Gastrocnemius medialis (tissue), 4 donors: ENCODE results near the gene ERC2. TPM values are rescaled to one million over a fixed set of nuclear protein-coding genes. Genes with fewer than 3 reads are reported as not detected.

Source experiments
- ATAC-seq, 2 donors: fragments of 150-250 bp; one replicate each; pipeline ENCODE4 v1.9.1; 2016
- DNase-seq, 2 donors: peaks; one replicate each; pipeline ENCODE4 v3.0.0-alpha.2; 2019
- H3K27ac ChIP-seq, 4 donors: fragments of 200-600 bp; sonication (generic); 1 replicate in 1 of 4; 2 replicates in 3 of 4; pipeline ENCODE4 v1.5.1; 2016 to 2018; ENCODE audit warnings: mild to moderate bottlenecking in 2 of 4, moderate library complexity in 1 of 4
- H3K27me3 ChIP-seq, 3 donors: fragments of 200-600 bp; sonication (generic) in 2 of 3; 1 replicate in 1 of 3; 2 replicates in 2 of 3; pipeline versions ENCODE4 v1.5.1 to v1.6.0; 2016 to 2019; ENCODE audit warnings: mild to moderate bottlenecking in 1 of 3, moderate library complexity in 1 of 3
- H3K36me3 ChIP-seq, 2 donors: fragments of 200-600 bp; sonication (generic) in 1 of 2; one replicate each; pipeline ENCODE4 v1.5.1; 2017 to 2018
- H3K4me1 ChIP-seq, 2 donors: fragments of 200-600 bp; sonication (generic) in 1 of 2; one replicate each; pipeline ENCODE4 v1.5.1; 2016 to 2017; ENCODE audit warnings: mild to moderate bottlenecking in 2 of 2
- H3K4me3 ChIP-seq, 4 donors: fragments of 200-600 bp; sonication (generic) in 3 of 4; 1 replicate in 1 of 4; 2 replicates in 3 of 4; pipeline ENCODE4 v1.5.1; 2016 to 2019; ENCODE audit warnings: mild to moderate bottlenecking in 2 of 4
- H3K9me3 ChIP-seq, 3 donors: fragments of 200-600 bp; sonication (generic) in 2 of 3; 1 replicate in 1 of 3; 2 replicates in 2 of 3; pipeline ENCODE4 v1.5.1; 2016 to 2019
- CTCF ChIP-seq, 5 experiments: fragments of 450-650 bp in 3 of 5; fragments of 200-600 bp in 2 of 5; sonication (generic) in 2 of 5; IDR thresholded peaks in 4 of 5; conservative IDR thresholded peaks in 1 of 5; 1 replicate in 4 of 5; 2 replicates in 1 of 5; pipeline ENCODE4 v1.5.1; 2016 to 2019; ENCODE audit warnings: antibody characterized with exemption in 5 of 5, mild to moderate bottlenecking in 3 of 5, moderate library complexity in 3 of 5
- POLR2A ChIP-seq, 2 donors: fragments of 450-650 bp; IDR thresholded peaks; one replicate each; pipeline ENCODE4 v1.6.1; 2017; ENCODE audit warnings: antibody characterized with exemption in 2 of 2, mild to moderate bottlenecking in 2 of 2, moderate library complexity in 2 of 2
- in situ Hi-C, 4 donors: fragments of 200-750 bp; cut with MboI; loops; one replicate each; pipeline versions ENCODE4 v1.15.0 to v1.8.0; 2017; ENCODE audit warnings: low sequenced_read_pairs in 4 of 4
- intact Hi-C: fragments of 100-400 bp; cut with DNase I; formaldehyde crosslinking; loops from one replicate; pipeline ENCODE4 v1.15.1; 2023; ENCODE audit warnings: low total_unique reads
- total RNA-seq, 4 donors: library from RNA; depleted of rRNA; stranded (reverse); fragments of >200 nt; gene quantifications; one replicate each; pipeline versions ENCODE4 v1.1.0 to v1.2.3, GENCODE V29; 2016

The ERC2 gene
- total RNA-seq, 4 donors from 2014 or later, result not detected

GRCh38 chr3:55622733-55623132 lies 845.5 kb downstream of the ERC2 start:
- Histone ChIP-seq H3K36me3 (no peaks in the 10 kb centered on the region), H3K9me3 (no peaks in the 10 kb centered on the region), H3K27me3 (no peaks in the 10 kb centered on the region), H3K4me1 (no peaks in the 10 kb centered on the region), H3K4me3 (no peak overlapping the region), H3K27ac (no peak overlapping the region)
- DNase-seq (no peak), ATAC-seq (no peak)
- no peak for TF ChIP-seq CTCF (IDR thresholded peaks at IDR 0.05 in 4 of 5, conservative IDR thresholded peaks at IDR 0.05 in 1 of 5)
- in situ Hi-C loops (no loop called here), intact Hi-C loops (no loop called here)

- Histone ChIP-seq H3K36me3 (no peaks in the 10 kb centered on the region), H3K9me3 (no peaks in the 10 kb centered on the region), H3K27me3 (no peaks in the 10 kb centered on the region), H3K27ac (no peak overlapping the region), H3K4me3 (no peak overlapping the region), H3K4me1 (no peaks in the 10 kb centered on the region)
- in situ Hi-C loops, result no loop called here
- no peak for TF ChIP-seq CTCF (IDR thresholded peaks at IDR 0.05 in 4 of 5, conservative IDR thresholded peaks at IDR 0.05 in 1 of 5)
- no peak for TF ChIP-seq POLR2A (IDR thresholded peaks at IDR 0.05)
- DNase-seq (no peak), ATAC-seq (no peak)
- intact Hi-C loops, result no loop called here
These were observed 846.2 kb downstream of the ERC2 start for GRCh38 chr3:55622116-55622515.

- Histone ChIP-seq H3K4me3 (no peak overlapping the region), H3K27me3 (no peaks in the 10 kb centered on the region), H3K9me3 (no peaks in the 10 kb centered on the region), H3K4me1 (no peaks in the 10 kb centered on the region), H3K36me3 (no peaks in the 10 kb centered on the region), H3K27ac (no peak overlapping the region)
- intact Hi-C loops, result no loop called here
- in situ Hi-C loops, result no loop called here
- no peak for ATAC-seq
- no peak for DNase-seq
- TF ChIP-seq POLR2A (IDR thresholded peaks at IDR 0.05), result no peak
- TF ChIP-seq CTCF (IDR thresholded peaks at IDR 0.05 in 4 of 5, conservative IDR thresholded peaks at IDR 0.05 in 1 of 5), result no peak
These were observed 846.6 kb downstream of the ERC2 start for GRCh38 chr3:55621648-55622047.

GRCh38 chr3:55621026-55621422 lies 847.2 kb downstream of the ERC2 start:
- DNase-seq (no peak), ATAC-seq (no peak)
- Histone ChIP-seq H3K9me3 (no peaks in the 10 kb centered on the region), H3K36me3 (no peaks in the 10 kb centered on the region), H3K4me1 (no peaks in the 10 kb centered on the region), H3K27me3 (no peaks in the 10 kb centered on the region), H3K27ac (no peak overlapping the region), H3K4me3 (no peak overlapping the region)
- in situ Hi-C loops, result no loop called here
- TF ChIP-seq POLR2A (IDR thresholded peaks at IDR 0.05), result no peak
- no peak for TF ChIP-seq CTCF (IDR thresholded peaks at IDR 0.05 in 4 of 5, conservative IDR thresholded peaks at IDR 0.05 in 1 of 5)
- intact Hi-C loops, result no loop called here

- Histone ChIP-seq H3K4me1 (no peaks in the 10 kb centered on the region), H3K9me3 (no peaks in the 10 kb centered on the region), H3K4me3 (no peak overlapping the region), H3K36me3 (no peaks in the 10 kb centered on the region), H3K27ac (no peak overlapping the region), H3K27me3 (no peaks in the 10 kb centered on the region)
- TF ChIP-seq POLR2A (IDR thresholded peaks at IDR 0.05) (no peak), CTCF (IDR thresholded peaks at IDR 0.05 in 4 of 5, conservative IDR thresholded peaks at IDR 0.05 in 1 of 5) (no peak)
- intact Hi-C loops (no loop called here), in situ Hi-C loops (no loop called here)
- ATAC-seq, result no peak
- DNase-seq, result no peak
These were observed 847.8 kb downstream of the ERC2 start for GRCh38 chr3:55620351-55621025.
